Measurements from ENCODE around the gene PLEKHM3. TPM values are rescaled to one million over a fixed set of nuclear protein-coding genes. Genes with fewer than 3 reads are reported as not detected.

PLEKHM3 gene
- total RNA-seq, 8 experiments from 2014 or later: 8.6 to 20.5 (median 12.5) TPM

DNA sequence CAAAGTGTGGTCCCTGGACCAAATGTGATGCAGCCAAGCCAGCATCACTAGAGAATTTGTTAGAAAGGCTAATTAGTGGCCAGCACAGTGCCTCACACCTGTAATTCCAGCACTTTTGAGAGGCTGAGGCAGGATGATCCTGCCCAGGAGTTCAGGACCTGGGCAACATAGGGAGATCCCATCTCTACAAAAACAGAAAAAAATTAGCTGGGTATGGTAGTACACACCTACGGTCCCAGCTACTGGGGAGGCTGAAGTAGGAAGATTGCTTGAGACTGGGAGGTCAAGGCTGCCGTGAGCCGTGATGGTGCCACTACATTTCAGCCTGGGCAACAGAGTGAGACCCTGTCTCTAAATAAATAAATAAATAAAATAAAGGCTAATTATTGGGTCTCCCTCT is 185.8 kb downstream of the PLEKHM3 start:
- H3K4me3 ChIP-seq: no peak overlapping the region
- 85 to 100% (median 94%) methylated on average over 1 to 3 of the region's 3 CpGs; no CpG with 5 or more reads in 2 of the 10 experiments for WGBS, 10 experiments
- in situ Hi-C loops (cut with MboI; ENCODE audit: low pct_unique_long_range_greater_than_20kb in 2 of 9, low sequenced_read_pairs in 9 of 9, unreplicated experiment in 9 of 9): no loop called here

DNA sequence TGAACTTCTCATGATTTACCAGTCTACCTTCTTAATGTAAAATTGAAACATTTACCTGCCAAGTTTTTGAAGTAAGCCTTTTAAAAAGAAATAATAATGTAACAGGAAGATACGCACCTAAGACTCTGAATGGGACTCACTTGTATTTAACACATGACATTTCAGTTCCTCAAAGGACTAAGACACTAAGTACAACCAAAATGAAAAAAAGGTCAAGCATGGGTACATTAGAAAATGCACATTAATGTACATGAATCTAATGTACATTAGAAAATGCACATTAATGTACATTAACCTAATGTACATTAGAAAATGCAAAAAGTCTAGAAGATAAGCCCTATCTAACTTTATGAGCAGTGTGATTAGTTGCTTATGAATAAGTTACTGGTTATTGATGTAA is 186.3 kb downstream of the PLEKHM3 start:
- Histone ChIP-seq H3K4me3 (no peak overlapping the region), H3K4me1 (replicated peaks in 1 of 2) (peaks cover 4 to 9% of the 10 kb centered on the region in 2 donors), H3K27ac (no peak overlapping the region)
- in situ Hi-C loops (cut with MboI; ENCODE audit: low pct_unique_long_range_greater_than_20kb in 2 of 9, low sequenced_read_pairs in 9 of 9, unreplicated experiment in 9 of 9): no loop called here
- WGBS, 10 experiments: 0 to 100% (median 85%) methylated on average over 1 of the region's 1 CpG
- peak in 4 of 8 experiments; percentile 14 to 73 (median 40) for ATAC-seq (replicated peaks in 6 of 8)

More for the DNA sequence above, 185.8 kb downstream of the PLEKHM3 start:
- Histone ChIP-seq H3K4me1 (replicated peaks in 1 of 2) (peaks cover 4 to 9% of the 10 kb centered on the region in 2 donors), H3K27ac (no peak overlapping the region)
- peak in 1 of 8 experiments; percentile 20 for ATAC-seq (replicated peaks in 6 of 8)

DNA sequence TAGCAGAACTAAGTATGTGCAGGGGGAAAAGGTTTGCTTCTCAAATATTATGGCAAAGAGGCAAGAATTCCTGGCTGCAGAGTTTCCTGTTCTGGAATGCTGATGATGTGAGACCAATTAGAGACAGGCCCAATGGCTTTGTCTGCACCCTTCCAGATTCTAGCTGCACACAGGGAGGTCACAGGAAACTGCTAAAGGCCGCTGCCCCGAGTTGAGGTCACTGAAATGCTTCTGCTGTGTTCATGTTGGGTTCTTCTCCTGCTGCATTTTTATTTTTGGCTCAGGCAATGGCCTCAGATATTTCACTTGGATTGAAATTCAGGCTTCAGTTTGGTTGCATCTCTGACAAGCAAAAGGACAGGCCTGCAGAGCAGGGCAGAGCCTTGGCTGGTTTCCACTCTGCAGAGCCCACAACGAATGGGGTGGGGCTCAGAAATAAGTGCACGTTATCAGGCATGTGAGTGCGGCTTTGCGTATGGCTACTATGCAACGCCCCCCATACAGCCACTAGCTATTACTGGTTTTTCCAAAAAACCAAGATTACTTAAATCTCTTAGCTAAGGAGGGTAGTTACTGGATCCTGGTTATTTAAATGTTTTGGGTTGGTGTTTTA is 188.7 kb downstream of the PLEKHM3 start:
- 0 to 100% (median 62%) methylated on average over 1 to 6 of the region's 7 CpGs; no CpG with 5 or more reads in 2 of the 10 experiments for WGBS, 10 experiments
- ATAC-seq (replicated peaks in 6 of 8): peak in 3 of 8 experiments; percentile 73 to 90 (median 88)
- no peak overlapping the region for H3K27ac ChIP-seq

DNA sequence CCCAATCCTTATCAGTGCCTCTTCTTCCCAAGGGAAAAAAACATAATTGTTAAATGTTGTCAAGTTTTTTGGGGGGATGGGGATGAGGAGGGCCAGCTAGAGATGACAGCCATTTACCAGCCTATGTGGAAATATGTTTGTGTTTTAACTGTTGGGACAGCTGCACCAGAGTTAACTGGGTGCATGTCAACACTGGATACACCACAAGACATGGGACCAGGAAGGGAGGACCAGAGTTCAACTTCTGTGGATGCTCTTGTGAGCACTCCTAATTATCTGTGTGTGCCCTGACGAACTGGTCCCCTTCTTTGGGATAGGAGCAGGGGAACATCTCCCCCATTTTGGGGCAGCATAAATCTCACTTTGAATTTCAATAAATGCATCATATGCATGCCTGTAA is 189.5 kb downstream of the PLEKHM3 start:
- Histone ChIP-seq H3K4me3 (no peak overlapping the region), H3K4me1 (replicated peaks in 1 of 2) (peaks cover 7 to 11% of the 10 kb centered on the region in 2 donors), H3K27ac (no peak overlapping the region)
- ATAC-seq (replicated peaks in 6 of 8): no peak
- 88 to 100% methylated on average over 1 of the region's 1 CpG; no CpG with 5 or more reads in 8 of the 10 experiments for WGBS, 10 experiments
- in situ Hi-C loops (cut with MboI; ENCODE audit: low pct_unique_long_range_greater_than_20kb in 2 of 9, low sequenced_read_pairs in 9 of 9, unreplicated experiment in 9 of 9): no loop called here

More for the DNA sequence above, 188.7 kb downstream of the PLEKHM3 start:
- Histone ChIP-seq H3K4me3 (no peak overlapping the region), H3K4me1 (replicated peaks in 1 of 2) (peaks cover 4 to 11% of the 10 kb centered on the region in 2 donors)
- in situ Hi-C loops (cut with MboI; ENCODE audit: low pct_unique_long_range_greater_than_20kb in 2 of 9, low sequenced_read_pairs in 9 of 9, unreplicated experiment in 9 of 9): no loop called here

GRCh38 chr2:207833251-207833751 is 192.0 kb downstream of the PLEKHM3 start:
- peaks cover 7 to 11% of the 10 kb centered on the region in 2 donors for H3K4me1 ChIP-seq (replicated peaks in 1 of 2)
- no peak overlapping the region for H3K27ac ChIP-seq
- peak in 5 of 8 experiments; percentile 82 to 96 (median 91) for ATAC-seq (replicated peaks in 6 of 8)
- 13 to 100% (median 80%) methylated on average over 1 to 3 of the region's 3 CpGs; no CpG with 5 or more reads in 1 of the 10 experiments for WGBS, 10 experiments
- in situ Hi-C loops (cut with MboI; ENCODE audit: low pct_unique_long_range_greater_than_20kb in 2 of 9, low sequenced_read_pairs in 9 of 9, unreplicated experiment in 9 of 9): no loop called here
- H3K4me3 ChIP-seq: no peak overlapping the region

DNA sequence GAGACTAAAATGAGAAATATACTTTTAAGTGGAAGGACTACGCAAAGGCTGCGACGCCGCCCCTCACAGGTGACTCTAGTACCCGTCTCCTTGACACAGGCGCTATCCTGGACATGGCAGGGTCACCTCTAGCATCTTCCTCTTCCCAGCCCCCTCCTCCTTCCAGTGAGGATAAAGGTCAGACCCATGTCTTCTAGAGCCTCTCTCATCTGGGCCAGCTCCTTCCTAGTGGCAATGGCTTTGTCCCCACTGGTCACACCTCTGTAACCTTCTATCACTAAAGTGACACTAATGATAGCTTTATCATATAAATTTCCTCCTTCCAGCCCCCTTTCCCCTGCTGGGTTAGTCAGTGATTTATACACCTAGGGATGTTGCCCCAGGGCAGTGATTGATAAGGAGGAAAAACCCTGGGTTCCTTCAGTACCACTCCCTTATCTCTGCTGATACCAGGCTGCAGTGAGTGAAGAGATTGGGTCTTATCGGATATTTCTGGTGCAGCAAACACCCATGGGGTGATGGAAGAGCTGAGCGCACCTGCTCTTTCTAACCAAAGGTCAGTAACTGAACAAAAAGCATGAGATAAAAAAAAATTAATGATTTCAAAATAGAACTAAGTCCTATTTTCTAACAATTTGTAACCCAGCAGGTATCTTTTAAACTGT is 193.6 kb downstream of the PLEKHM3 start:
- 89 to 100% (median 98%) methylated on average over 1 to 6 of the region's 8 CpGs; no CpG with 5 or more reads in 1 of the 10 experiments for WGBS, 10 experiments
- in situ Hi-C loops (cut with MboI; ENCODE audit: low pct_unique_long_range_greater_than_20kb in 2 of 9, low sequenced_read_pairs in 9 of 9, unreplicated experiment in 9 of 9): no loop called here
- Histone ChIP-seq H3K27ac (no peak overlapping the region), H3K4me3 (no peak overlapping the region), H3K4me1 (replicated peaks in 1 of 2) (peaks cover 5 to 6% of the 10 kb centered on the region in 2 donors)
- ATAC-seq (replicated peaks in 6 of 8): no peak

- Histone ChIP-seq H3K4me1 (replicated peaks in 1 of 2) (peaks cover 3 to 9% of the 10 kb centered on the region in 2 donors), H3K27ac (no peak overlapping the region), H3K4me3 (no peak overlapping the region)
- WGBS, 10 experiments: 81 to 100% (median 98%) methylated on average over 2 to 5 of the region's 15 CpGs; no CpG with 5 or more reads in 2 of the 10 experiments
- in situ Hi-C loops (cut with MboI; ENCODE audit: low pct_unique_long_range_greater_than_20kb in 2 of 9, low sequenced_read_pairs in 9 of 9, unreplicated experiment in 9 of 9): no loop called here
- ATAC-seq (replicated peaks in 6 of 8): peak in 2 of 8 experiments; percentile 26 to 68
These were observed 194.4 kb downstream of the PLEKHM3 start for GRCh38 chr2:207830778-207831438.

DNA sequence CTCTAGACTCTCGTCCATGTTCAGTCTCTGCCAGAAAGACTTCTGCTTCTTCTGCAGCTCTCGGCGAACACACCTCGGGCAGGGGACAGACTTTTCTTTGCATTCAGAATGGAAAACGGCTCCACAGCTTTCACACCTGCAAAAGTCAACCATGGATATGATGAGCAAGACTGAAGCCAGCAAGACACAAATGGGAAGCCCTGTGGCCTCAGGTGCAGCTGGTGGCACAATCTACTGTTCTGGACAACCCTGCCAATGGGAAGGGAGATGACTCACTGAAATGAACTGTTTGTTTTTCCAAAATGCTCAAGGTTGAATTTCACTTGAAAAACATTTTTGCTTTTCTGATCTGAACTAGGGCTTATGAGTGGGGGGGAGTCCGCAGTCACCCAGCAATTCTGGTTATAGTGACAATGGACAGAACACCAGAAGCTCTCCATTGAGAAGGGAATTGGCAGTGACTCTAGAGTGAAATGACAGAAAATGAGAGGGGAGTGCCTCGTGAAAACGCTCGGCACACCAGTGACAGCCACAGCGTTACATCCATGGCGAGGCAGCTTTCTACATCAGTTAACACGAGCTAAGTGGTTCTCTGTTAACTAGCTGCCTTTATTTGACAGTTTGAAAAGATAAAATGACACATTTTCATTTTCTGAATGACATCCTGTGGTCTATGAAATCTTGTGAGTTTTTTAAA is 196.8 kb downstream of the PLEKHM3 start:
- Histone ChIP-seq H3K27ac (no peak overlapping the region), H3K4me1 (replicated peaks in 1 of 2) (peaks cover 3 to 12% of the 10 kb centered on the region in 2 donors), H3K4me3 (no peak overlapping the region)
- WGBS, 10 experiments: 80 to 100% (median 90%) methylated on average over 1 to 12 of the region's 12 CpGs
- in situ Hi-C loops (cut with MboI; ENCODE audit: low pct_unique_long_range_greater_than_20kb in 2 of 9, low sequenced_read_pairs in 9 of 9, unreplicated experiment in 9 of 9): no loop called here
- no peak for ATAC-seq (replicated peaks in 6 of 8)

- Histone ChIP-seq H3K4me1 (replicated peaks in 1 of 2) (peaks cover 0 to 10% of the 10 kb centered on the region in 2 donors), H3K4me3 (no peak overlapping the region), H3K27ac (no peak overlapping the region)
- in situ Hi-C loops (cut with MboI; ENCODE audit: low pct_unique_long_range_greater_than_20kb in 2 of 9, low sequenced_read_pairs in 9 of 9, unreplicated experiment in 9 of 9): no loop called here
- WGBS, 10 experiments: 57 to 100% (median 96%) methylated on average over 1 to 4 of the region's 4 CpGs; no CpG with 5 or more reads in 3 of the 10 experiments
- no peak for ATAC-seq (replicated peaks in 6 of 8)
These were observed 199.3 kb downstream of the PLEKHM3 start for GRCh38 chr2:207825978-207826377.

GRCh38 chr2:207825045-207825954 is 200.0 kb downstream of the PLEKHM3 start:
- Histone ChIP-seq H3K27ac (no peak overlapping the region), H3K4me3 (no peak overlapping the region), H3K4me1 (replicated peaks in 1 of 2) (peaks cover 0 to 9% of the 10 kb centered on the region in 2 donors)
- ATAC-seq (replicated peaks in 6 of 8): no peak
- WGBS, 10 experiments: 67 to 96% (median 90%) methylated on average over 1 to 13 of the region's 17 CpGs
- in situ Hi-C loops (cut with MboI; ENCODE audit: low pct_unique_long_range_greater_than_20kb in 2 of 9, low sequenced_read_pairs in 9 of 9, unreplicated experiment in 9 of 9): no loop called here

GRCh38 chr2:207823865-207824264 is 201.5 kb downstream of the PLEKHM3 start:
- in situ Hi-C loops (cut with MboI; ENCODE audit: low pct_unique_long_range_greater_than_20kb in 2 of 9, low sequenced_read_pairs in 9 of 9, unreplicated experiment in 9 of 9): no loop called here
- Histone ChIP-seq H3K4me3 (no peak overlapping the region), H3K27ac (no peak overlapping the region), H3K4me1 (replicated peaks in 1 of 2) (peaks cover 0 to 16% of the 10 kb centered on the region in 2 donors)
- no peak for ATAC-seq (replicated peaks in 6 of 8)
- 83 to 100% (median 93%) methylated on average over 1 to 13 of the region's 13 CpGs; no CpG with 5 or more reads in 2 of the 10 experiments for WGBS, 10 experiments

All from motor neuron (in vitro differentiated cells).